ENCODE results near the gene PGRMC2. TPM values are rescaled to one million over a fixed set of nuclear protein-coding genes. Genes with fewer than 3 reads are reported as not detected.
A peak's percentile ranks its signal among the peaks of the same experiment; 100 is the strongest.

PGRMC2 gene
- total RNA-seq, 6 experiments from 2014 or later = 116 to 185 (median 129) TPM

DNA sequence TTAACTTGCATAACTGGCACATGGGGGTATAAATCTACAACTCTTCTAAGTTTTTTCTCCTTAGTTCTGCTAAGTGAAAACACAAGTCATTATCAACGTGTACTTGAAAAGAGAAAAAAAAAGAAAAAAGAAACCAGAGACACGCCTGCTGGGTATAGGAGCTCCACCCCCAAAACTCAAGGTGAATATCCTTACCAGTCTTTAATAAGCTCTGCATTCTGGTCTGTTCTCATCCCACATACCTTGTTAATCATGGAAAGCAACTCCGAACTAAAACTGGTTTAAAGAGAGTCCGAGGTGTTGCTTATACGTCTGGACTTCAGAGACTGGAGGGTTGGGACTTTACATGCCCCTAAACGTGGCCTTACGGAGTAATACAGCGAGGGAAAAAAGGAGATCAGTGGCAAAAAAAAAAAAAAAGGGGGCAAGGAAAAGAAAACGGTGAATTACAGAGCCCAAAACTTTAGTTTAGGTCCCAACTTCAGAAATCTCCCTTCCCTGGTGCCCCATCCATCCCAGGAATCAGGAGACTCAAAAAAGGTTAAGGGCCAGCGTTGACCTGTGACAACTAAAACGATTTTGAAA, 1.0 kb downstream of the PGRMC2 start:
- Mint-ChIP-seq H3K4me3 (peak overlapping the region; percentile 95), H3K36me3 (ENCODE audit: low read depth) (peaks cover 43% of the 10 kb centered on the region), H3K27ac (peak overlapping the region; percentile 88), H3K9me3 (no peaks in the 10 kb centered on the region), H3K4me1 (ENCODE audit: low read depth) (peaks cover 46% of the 10 kb centered on the region), H3K27me3 (ENCODE audit: insufficient read depth) (no peaks in the 10 kb centered on the region; the same call in none of the 2 replicates)
- peak; percentile 27 for DNase-seq
- no peak for TF ChIP-seq CTCF (IDR thresholded peaks at IDR 0.05)

DNA sequence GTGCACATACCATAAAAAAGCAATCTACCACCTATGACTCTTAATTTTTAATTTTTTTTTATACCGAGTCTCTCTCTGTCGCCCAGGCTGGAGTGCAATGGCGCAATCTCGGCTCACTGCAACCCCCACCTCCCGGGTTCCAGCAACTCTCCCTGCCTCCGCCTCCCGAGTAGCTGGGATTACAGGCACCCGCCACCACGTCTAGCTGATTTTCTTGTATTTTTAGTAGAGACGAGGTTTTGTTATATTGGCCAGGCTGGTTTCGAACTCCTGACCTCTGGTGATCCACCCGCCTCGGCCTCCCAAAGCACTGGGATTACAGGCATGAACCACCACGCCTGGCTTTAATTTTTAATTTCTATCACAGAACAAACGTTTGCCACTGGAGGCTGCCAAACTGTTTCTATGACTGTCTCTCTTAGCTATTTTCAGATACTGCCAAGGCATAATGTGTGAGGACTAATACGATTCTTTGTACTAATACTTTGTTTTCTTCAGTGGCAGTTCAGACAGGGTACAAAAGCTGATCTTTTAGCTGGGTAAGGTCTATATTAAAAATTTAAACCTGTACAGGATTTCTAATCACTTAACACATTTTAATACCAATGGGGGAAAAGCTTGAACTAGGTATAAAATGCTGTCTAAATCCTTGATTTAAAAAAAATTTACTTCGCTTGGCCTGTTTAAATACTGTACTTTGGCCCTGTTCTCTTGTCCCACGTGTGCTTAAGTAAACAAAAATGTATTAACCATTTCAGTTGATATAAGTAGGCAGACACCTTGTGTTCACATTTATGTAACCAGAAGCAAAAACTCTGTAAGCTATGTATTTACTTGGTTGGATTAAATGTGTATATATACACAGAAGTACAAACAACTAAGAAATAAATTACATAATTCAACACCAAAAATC, 2.3 kb downstream of the PGRMC2 start:
- no peaks in the 10 kb centered on the region; the same call in 1 of the 2 replicates for H3K27me3 Mint-ChIP-seq (ENCODE audit: insufficient read depth)
- DNase-seq = peak; percentile 21
- H3K36me3 Mint-ChIP-seq (ENCODE audit: low read depth) = peaks cover 55% of the 10 kb centered on the region
- H3K4me3 Mint-ChIP-seq = peak overlapping the region; percentile 95
- H3K27ac Mint-ChIP-seq = peak overlapping the region; percentile 88
- TF ChIP-seq CTCF (IDR thresholded peaks at IDR 0.05) = no peak
- H3K4me1 Mint-ChIP-seq (ENCODE audit: low read depth) = peaks cover 58% of the 10 kb centered on the region
- H3K9me3 Mint-ChIP-seq = no peaks in the 10 kb centered on the region

- H3K4me3 Mint-ChIP-seq = peak overlapping the region; percentile 95; the same call in 1 of the 2 replicates
- H3K27me3 Mint-ChIP-seq (ENCODE audit: insufficient read depth) = no peaks in the 10 kb centered on the region; the same call in 1 of the 2 replicates
- no peak overlapping the region for H3K27ac Mint-ChIP-seq
- no peak for DNase-seq
- no peak; the same call in 1 of the 2 replicates for TF ChIP-seq CTCF (IDR thresholded peaks at IDR 0.05)
- H3K36me3 Mint-ChIP-seq (ENCODE audit: low read depth) = peaks cover 65% of the 10 kb centered on the region
- peaks cover 66% of the 10 kb centered on the region for H3K4me1 Mint-ChIP-seq (ENCODE audit: low read depth)
- no peaks in the 10 kb centered on the region for H3K9me3 Mint-ChIP-seq
Observed at GRCh38 chr4:128284317-128284716, 3.3 kb downstream of the PGRMC2 start.

GRCh38 chr4:128283071-128283470, 4.5 kb downstream of the PGRMC2 start:
- Mint-ChIP-seq H3K4me3 (no peak overlapping the region), H3K36me3 (ENCODE audit: low read depth) (peaks cover 61% of the 10 kb centered on the region), H3K27ac (no peak overlapping the region), H3K27me3 (ENCODE audit: insufficient read depth) (no peaks in the 10 kb centered on the region; the same call in 1 of the 2 replicates), H3K4me1 (ENCODE audit: low read depth) (peaks cover 61% of the 10 kb centered on the region), H3K9me3 (no peaks in the 10 kb centered on the region)
- no peak for DNase-seq
- TF ChIP-seq CTCF (IDR thresholded peaks at IDR 0.05) = no peak

- H3K4me1 Mint-ChIP-seq (ENCODE audit: low read depth) = peaks cover 61% of the 10 kb centered on the region
- peaks cover 61% of the 10 kb centered on the region for H3K36me3 Mint-ChIP-seq (ENCODE audit: low read depth)
- H3K27ac Mint-ChIP-seq = no peak overlapping the region
- H3K4me3 Mint-ChIP-seq = no peak overlapping the region
- no peaks in the 10 kb centered on the region; the same call in 1 of the 2 replicates for H3K27me3 Mint-ChIP-seq (ENCODE audit: insufficient read depth)
- no peak for TF ChIP-seq CTCF (IDR thresholded peaks at IDR 0.05)
- no peak for DNase-seq
- H3K9me3 Mint-ChIP-seq = no peaks in the 10 kb centered on the region
Observed at GRCh38 chr4:128282516-128282915, 5.1 kb downstream of the PGRMC2 start.
